ENCODE measurements around the gene COX6A2. TPM values are rescaled to one million over a fixed set of nuclear protein-coding genes. Genes with fewer than 3 reads are reported as not detected.

COX6A2 gene
- total RNA-seq, 1 donor from 2014 or later = not detected

DNA sequence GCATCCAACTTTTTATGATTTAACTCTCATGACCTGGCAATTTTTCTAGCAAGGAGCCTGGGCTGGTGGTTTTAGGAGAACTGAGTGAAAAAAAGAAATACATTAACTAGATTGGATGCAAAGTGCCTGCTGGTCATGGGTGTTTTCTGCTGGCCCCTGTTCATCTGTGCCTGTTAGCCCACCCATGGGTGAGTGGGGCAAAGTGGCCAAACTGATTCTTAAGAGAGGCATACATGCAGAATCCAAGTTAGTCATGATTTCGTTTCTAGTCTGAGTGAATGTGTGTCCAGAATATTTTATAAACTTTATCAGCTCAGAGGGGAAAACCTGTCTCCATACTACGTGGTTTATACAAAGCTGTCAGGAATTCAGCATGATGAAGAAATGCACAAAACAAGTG lies 39.6 kb downstream of the COX6A2 start:
- ATAC-seq (no peak), DNase-seq (ENCODE audit: low spot score) (no peak)
- intact Hi-C loops (cut with DNase I) = no loop called here

DNA sequence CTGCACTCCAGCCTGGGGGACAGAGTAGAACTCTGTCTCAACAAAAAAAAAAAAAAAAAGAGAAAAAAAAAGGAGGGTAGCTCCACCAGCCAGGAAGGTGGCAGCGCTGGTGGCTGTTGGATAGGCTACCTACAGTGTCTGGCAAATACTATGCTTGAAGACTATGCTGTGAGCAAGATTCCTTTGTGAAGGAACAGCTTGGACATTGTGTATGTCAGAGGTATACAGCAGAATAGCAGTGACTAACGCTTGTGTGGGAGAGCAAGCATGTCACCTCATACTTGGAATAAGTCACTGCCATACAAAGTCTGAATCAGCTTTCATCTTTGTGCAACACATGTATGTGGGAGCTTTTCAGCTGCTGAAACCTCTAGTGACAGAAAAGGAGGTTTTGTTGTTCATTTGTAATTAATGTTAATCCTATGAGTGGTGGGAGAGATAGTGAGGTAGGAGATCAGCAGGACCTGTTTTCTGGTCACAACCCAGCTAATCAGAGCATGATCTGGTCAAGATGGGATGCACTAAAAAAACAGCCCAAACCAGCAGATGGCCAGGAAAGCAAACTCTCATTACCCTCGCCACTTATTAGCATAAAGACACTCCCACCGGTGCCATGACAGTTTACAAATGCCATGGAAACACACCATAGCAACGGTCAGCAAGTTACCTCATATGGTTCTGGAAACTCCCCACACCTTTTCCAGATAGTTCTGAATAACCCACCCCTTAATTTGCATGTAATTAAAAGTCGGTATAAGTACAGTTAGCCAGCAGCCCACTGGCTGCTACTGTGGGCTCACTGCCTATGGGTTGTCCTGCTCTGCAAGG lies 41.8 kb downstream of the COX6A2 start:
- intact Hi-C loops (cut with DNase I) = no loop called here
- ATAC-seq = no peak
- no peak for DNase-seq (ENCODE audit: low spot score)

GRCh38 chr16:31385680-31386079 lies 42.5 kb downstream of the COX6A2 start:
- DNase-seq (ENCODE audit: low spot score) (no peak), ATAC-seq (no peak)
- intact Hi-C loops (cut with DNase I) = no loop called here

- peak; percentile 88 for ATAC-seq
These were observed 45.5 kb downstream of the COX6A2 start for GRCh38 chr16:31382485-31383161.

GRCh38 chr16:31380201-31380600 lies 48.0 kb downstream of the COX6A2 start:
- no peak for ATAC-seq
- intact Hi-C loops (cut with DNase I) = no loop called here
- DNase-seq (ENCODE audit: low spot score) = no peak

More at GRCh38 chr16:31382485-31383161, 45.5 kb downstream of the COX6A2 start:
- DNase-seq (ENCODE audit: low spot score) = peak; percentile 74
- intact Hi-C loops (cut with DNase I) = no loop called here

Other genes starting within 250 kb of the COX6A2 start
- 259 TPM for gene FUS, start 248.2 kb downstream of the COX6A2 start, total RNA-seq
- 20.3 TPM for gene PYCARD, start 225.6 kb downstream of the COX6A2 start, total RNA-seq
- 0.40 TPM for gene TRIM72, start 214.2 kb downstream of the COX6A2 start, total RNA-seq
- gene PYDC1, start 211.2 kb downstream of the COX6A2 start, total RNA-seq = not detected
- 26.2 TPM for gene ITGAM, start 168.4 kb downstream of the COX6A2 start, total RNA-seq
- gene ITGAX, start 73.2 kb downstream of the COX6A2 start, total RNA-seq = 41.1 TPM
- 0.89 TPM for gene ITGAD, start 35.0 kb downstream of the COX6A2 start, total RNA-seq
- 1.5 TPM for gene ZNF843, start 14.4 kb upstream of the COX6A2 start, total RNA-seq
- 10.0 TPM for gene ARMC5, start 31.1 kb upstream of the COX6A2 start, total RNA-seq
- gene TGFB1I1, start 43.8 kb upstream of the COX6A2 start, total RNA-seq = 66.3 TPM
- not detected for gene SLC5A2, start 54.8 kb upstream of the COX6A2 start, total RNA-seq
- 59.9 TPM for gene RUSF1, start 80.0 kb upstream of the COX6A2 start, total RNA-seq
- 17.7 TPM for gene AHSP, start 99.5 kb upstream of the COX6A2 start, total RNA-seq

Data from sciatic nerve (tissue), 2 donors.